Keratinocyte (primary cell): Measurements from ENCODE around the gene MED27.

Source experiments
- EZH2 ChIP-seq: IDR thresholded peaks from one replicate; pipeline ENCODE4 v1.6.1; 2012; ENCODE audit warnings: inconsistent platforms, mild to moderate bottlenecking, low read length, moderate library complexity
- TF ChIP-seq, protein P1 (sequence below), 3 experiments: IDR thresholded peaks in 1 of 3; conservative IDR thresholded peaks in 1 of 3; optimal IDR thresholded peaks in 1 of 3; 2 replicates in 2 of 3; 3 replicates in 1 of 3; pipeline versions ENCODE3 to v1.5.1; 2011; ENCODE audit warnings: low read length in 3 of 3, mild to moderate bottlenecking in 3 of 3, moderate library complexity in 2 of 3, control low read depth in 1 of 3, inconsistent platforms in 1 of 3; ENCODE audit not compliant: insufficient read depth in 2 of 3; ENCODE audit errors: extremely low read depth in 1 of 3

DNA sequence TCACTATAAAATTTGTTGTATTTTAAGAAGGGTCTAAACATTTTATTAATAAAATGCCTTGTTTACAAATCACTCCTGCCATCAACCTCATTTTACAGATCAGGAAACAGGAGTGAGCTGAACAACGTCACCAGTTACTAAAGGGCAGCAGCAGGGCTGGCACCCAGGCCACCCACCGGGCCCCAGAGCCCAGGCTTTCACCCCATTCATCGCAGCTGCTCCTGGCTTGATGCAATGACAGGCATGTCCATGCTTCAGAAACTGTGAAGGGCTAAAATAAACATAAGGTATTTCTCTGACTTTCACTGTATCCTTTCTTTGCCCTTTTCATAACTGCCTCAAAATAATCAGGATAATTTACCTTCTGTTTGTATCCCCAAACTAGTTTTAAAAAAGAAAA, 18.1 kb downstream of the MED27 start:
- TF ChIP-seq, protein P1, sequence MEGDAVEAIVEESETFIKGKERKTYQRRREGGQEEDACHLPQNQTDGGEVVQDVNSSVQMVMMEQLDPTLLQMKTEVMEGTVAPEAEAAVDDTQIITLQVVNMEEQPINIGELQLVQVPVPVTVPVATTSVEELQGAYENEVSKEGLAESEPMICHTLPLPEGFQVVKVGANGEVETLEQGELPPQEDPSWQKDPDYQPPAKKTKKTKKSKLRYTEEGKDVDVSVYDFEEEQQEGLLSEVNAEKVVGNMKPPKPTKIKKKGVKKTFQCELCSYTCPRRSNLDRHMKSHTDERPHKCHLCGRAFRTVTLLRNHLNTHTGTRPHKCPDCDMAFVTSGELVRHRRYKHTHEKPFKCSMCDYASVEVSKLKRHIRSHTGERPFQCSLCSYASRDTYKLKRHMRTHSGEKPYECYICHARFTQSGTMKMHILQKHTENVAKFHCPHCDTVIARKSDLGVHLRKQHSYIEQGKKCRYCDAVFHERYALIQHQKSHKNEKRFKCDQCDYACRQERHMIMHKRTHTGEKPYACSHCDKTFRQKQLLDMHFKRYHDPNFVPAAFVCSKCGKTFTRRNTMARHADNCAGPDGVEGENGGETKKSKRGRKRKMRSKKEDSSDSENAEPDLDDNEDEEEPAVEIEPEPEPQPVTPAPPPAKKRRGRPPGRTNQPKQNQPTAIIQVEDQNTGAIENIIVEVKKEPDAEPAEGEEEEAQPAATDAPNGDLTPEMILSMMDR (optimal IDR thresholded peaks at IDR 0.05 in 1 of 3, IDR thresholded peaks at IDR 0.05 in 1 of 3, conservative IDR thresholded peaks at IDR 0.05 in 1 of 3; ENCODE audit: extremely low read depth in 1 of 3, insufficient read depth in 2 of 3, low read length in 3 of 3) = no peak
- TF ChIP-seq EZH2 = no peak
